C4-2B (cell line): ENCODE data around the gene TIMM50.

Experiments
- CTCF ChIP-seq: fragments of 450-650 bp; conservative IDR thresholded peaks from 2 replicates; pipeline ENCODE4 v1.5.1; 2017; ENCODE audit warnings: mild to moderate bottlenecking
- ZFX ChIP-seq: fragments of 450-650 bp; IDR thresholded peaks from 2 replicates; pipeline ENCODE4 v1.6.1; 2017

DNA sequence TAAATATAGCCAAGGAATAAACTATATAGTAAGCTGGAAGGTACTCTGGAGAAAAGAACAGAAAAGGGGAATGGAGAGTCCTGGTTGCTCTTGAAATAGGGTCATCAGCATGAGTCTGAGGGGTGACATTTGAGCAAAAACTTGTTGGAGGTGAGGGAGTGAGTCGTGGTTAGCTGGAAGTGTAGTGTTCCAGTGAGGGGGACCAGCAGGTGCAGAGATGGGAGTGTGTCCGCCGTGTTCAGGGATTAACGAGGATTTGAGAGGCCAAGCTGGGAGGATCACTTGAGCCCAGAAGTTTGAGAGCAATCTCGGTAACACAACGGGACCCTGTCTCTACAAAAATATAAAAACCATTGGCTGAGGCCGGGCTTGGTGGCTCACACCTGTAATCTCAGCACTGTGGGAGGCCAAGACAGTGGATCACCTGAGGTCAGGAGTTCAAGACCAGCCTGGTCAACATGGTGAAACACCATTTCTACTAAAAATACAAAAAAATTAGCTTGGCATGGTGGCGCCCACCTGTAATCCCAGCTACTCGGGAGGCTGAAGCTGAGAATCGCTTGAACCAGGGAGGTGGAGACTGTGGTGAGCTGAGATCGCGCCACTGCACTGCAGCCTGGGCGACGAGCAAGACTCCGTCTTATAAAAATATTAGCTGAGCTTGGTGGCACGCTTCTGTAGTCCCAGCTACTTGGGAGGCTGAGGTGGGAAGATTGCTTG, 34.1 kb upstream of the TIMM50 start:
- TF ChIP-seq CTCF (no peak), ZFX (no peak)
